Endodermal cell (in vitro differentiated cells): Measurements from ENCODE around the gene GPC6. TPM values are rescaled to one million over a fixed set of nuclear protein-coding genes. Genes with fewer than 3 reads are reported as not detected.
"Not testable (repeated sequence)": the region's sequence is repeated elsewhere in the genome, so short reads cannot be mapped to it uniquely, and the experiment has no call there.

ENCODE experiments used
- DNase-seq: peaks from one replicate; pipeline ENCODE4 v3.0.0-alpha.2; 2017
- H3K27ac ChIP-seq: 2 replicates; pipeline ENCODE4 v1.5.1; 2013; ENCODE audit warnings: mild to moderate bottlenecking, low read depth, low read length, moderate library complexity
- H3K27me3 ChIP-seq: 2 replicates; pipeline ENCODE4 v1.6.1; 2013; ENCODE audit warnings: mild to moderate bottlenecking, low read length, moderate library complexity; ENCODE audit not compliant: insufficient read depth, control insufficient read depth, poor library complexity, severe bottlenecking
- H3K36me3 ChIP-seq: 2 replicates; pipeline ENCODE4 v1.7.0; 2013; ENCODE audit warnings: mild to moderate bottlenecking, low read length, moderate library complexity; ENCODE audit not compliant: control insufficient read depth, insufficient read depth
- H3K4me1 ChIP-seq: one replicate; pipeline ENCODE4 v1.7.0; 2013; ENCODE audit warnings: low read length; ENCODE audit not compliant: control insufficient read depth, insufficient read depth
- H3K4me3 ChIP-seq: 2 replicates; pipeline ENCODE4 v1.5.1; 2013; ENCODE audit warnings: mild to moderate bottlenecking, low read length, moderate library complexity
- H3K9ac ChIP-seq: 2 replicates; pipeline ENCODE4 v1.6.1; 2013; ENCODE audit warnings: mild to moderate bottlenecking, low read length, moderate library complexity; ENCODE audit not compliant: poor library complexity, severe bottlenecking; ENCODE audit errors: extremely low read depth
- H3K9me3 ChIP-seq: 2 replicates; pipeline ENCODE4 v1.6.1; 2013; ENCODE audit warnings: mild to moderate bottlenecking, low read length, moderate library complexity; ENCODE audit not compliant: control insufficient read depth
- H3K27ac Mint-ChIP-seq: 2 replicates; pipeline ENCODE4 v1.8.0; 2020; ENCODE audit warnings: mixed read lengths
- H3K27me3 Mint-ChIP-seq: 2 replicates; pipeline ENCODE4 v1.8.0; 2021; ENCODE audit warnings: mild to moderate bottlenecking, mixed read lengths; ENCODE audit not compliant: insufficient read depth
- H3K36me3 Mint-ChIP-seq: 2 replicates; pipeline ENCODE4 v1.8.0; 2020; ENCODE audit warnings: low read depth, mixed read lengths
- H3K4me1 Mint-ChIP-seq: 2 replicates; pipeline ENCODE4 v1.8.0; 2020; ENCODE audit warnings: mixed read lengths
- H3K4me3 Mint-ChIP-seq: 2 replicates; pipeline ENCODE4 v1.8.0; 2020; ENCODE audit warnings: mild to moderate bottlenecking, moderate library complexity, mixed read lengths
- H3K9me3 Mint-ChIP-seq: 2 replicates; pipeline ENCODE4 v1.8.0; 2020; ENCODE audit warnings: mild to moderate bottlenecking, mixed read lengths
- WGBS, 2 experiments: methylation state at CpG; one replicate each; pipeline versions ENCODE4 v1.1.5 to v1.1.7; 2013; ENCODE audit warnings: missing lambda C conversion rate in 2 of 2, mixed read lengths in 1 of 2; ENCODE audit not compliant: insufficient coverage in 1 of 2, insufficient read length in 1 of 2; 5-methylcytosine and 5-hydroxymethylcytosine counted together
- total RNA-seq, 2 donors: library from RNA; stranded (reverse); fragmentation: NEBNext Ultra II Directional in 1 of 2; extraction: Animal tissue kit (Norgen Biotek cat#: 25700) in 1 of 2; gene quantifications; 2 replicates in 1 of 2; 3 replicates in 1 of 2; pipeline ENCODE4 v1.2.1, GENCODE V29; 2021
- TF ChIP-seq, protein P1 (sequence below): fragments of 200-600 bp; sonication (generic); conservative IDR thresholded peaks from 2 replicates; pipeline ENCODE4 v1.5.0; 2021; ENCODE audit warnings: antibody characterized with exemption, mild to moderate bottlenecking

Gene GPC6
- total RNA-seq, 2 donors from 2014 or later: 69.6 to 80.4 TPM

DNA sequence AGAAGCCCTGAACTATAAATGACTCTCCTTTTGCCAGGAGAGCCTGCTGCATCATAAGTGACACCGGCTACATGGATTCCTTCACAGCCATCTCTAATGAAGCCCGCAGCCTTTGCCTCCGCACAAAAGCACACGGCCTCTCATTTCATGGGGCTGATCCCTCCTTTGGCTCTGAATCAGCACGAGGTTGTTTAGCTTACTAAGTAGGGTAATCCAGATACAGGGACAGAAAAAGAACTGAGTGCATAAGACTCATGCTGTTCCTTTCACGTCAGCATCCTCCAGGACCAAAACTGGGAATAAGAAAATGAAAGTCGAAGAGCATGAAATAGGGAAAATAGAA is 1116.6 kb downstream of the GPC6 start:
- H3K27me3 Mint-ChIP-seq: peaks cover 38% of the 10 kb centered on the region
- Histone ChIP-seq H3K9me3 (no peaks in the 10 kb centered on the region), H3K27ac (no peak overlapping the region), H3K27me3 (no peaks in the 10 kb centered on the region), H3K4me3 (no peak overlapping the region), H3K4me1 (peaks cover 6% of the 10 kb centered on the region), H3K9ac (no peak overlapping the region), H3K36me3 (no peaks in the 10 kb centered on the region)
- no peak overlapping the region for H3K27ac Mint-ChIP-seq
- no peak overlapping the region for H3K4me3 Mint-ChIP-seq
- H3K36me3 Mint-ChIP-seq: peaks cover 6% of the 10 kb centered on the region
- no peak for DNase-seq
- no peaks in the 10 kb centered on the region for H3K9me3 Mint-ChIP-seq
- TF ChIP-seq, protein P1, sequence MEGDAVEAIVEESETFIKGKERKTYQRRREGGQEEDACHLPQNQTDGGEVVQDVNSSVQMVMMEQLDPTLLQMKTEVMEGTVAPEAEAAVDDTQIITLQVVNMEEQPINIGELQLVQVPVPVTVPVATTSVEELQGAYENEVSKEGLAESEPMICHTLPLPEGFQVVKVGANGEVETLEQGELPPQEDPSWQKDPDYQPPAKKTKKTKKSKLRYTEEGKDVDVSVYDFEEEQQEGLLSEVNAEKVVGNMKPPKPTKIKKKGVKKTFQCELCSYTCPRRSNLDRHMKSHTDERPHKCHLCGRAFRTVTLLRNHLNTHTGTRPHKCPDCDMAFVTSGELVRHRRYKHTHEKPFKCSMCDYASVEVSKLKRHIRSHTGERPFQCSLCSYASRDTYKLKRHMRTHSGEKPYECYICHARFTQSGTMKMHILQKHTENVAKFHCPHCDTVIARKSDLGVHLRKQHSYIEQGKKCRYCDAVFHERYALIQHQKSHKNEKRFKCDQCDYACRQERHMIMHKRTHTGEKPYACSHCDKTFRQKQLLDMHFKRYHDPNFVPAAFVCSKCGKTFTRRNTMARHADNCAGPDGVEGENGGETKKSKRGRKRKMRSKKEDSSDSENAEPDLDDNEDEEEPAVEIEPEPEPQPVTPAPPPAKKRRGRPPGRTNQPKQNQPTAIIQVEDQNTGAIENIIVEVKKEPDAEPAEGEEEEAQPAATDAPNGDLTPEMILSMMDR: no peak
- WGBS, 2 experiments: 84 to 90% methylated on average over 7 of the region's 7 CpGs
- H3K4me1 Mint-ChIP-seq: peaks cover 9% of the 10 kb centered on the region

DNA sequence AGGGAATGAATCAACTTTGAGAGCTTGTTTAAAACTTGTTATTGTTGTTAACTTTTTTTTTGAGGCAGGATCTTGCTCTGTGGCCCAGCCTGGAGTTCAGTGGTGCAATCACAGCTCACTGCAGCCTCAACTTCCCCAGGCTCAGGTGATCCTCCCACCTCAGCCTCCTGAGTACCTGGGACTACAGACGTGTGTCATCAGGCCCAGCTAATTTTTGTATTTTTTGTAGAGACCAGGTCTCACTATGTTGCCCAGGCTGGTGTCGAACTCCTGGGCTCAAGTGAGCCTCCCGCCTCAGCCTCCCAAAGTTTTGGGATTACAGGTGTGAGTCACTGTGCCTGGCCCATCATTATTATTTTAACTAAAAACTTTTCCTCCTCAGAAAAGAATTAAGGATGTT is 1117.1 kb downstream of the GPC6 start:
- 85 to 93% methylated on average over 3 of the region's 3 CpGs for WGBS, 2 experiments
- not testable (repeated sequence) for H3K4me3 ChIP-seq, H3K4me1 ChIP-seq, H3K27ac ChIP-seq, H3K9ac ChIP-seq, H3K36me3 Mint-ChIP-seq, H3K27ac Mint-ChIP-seq, DNase-seq, H3K9me3 Mint-ChIP-seq, H3K36me3 ChIP-seq, H3K27me3 ChIP-seq, H3K9me3 ChIP-seq, H3K4me3 Mint-ChIP-seq
- H3K27me3 Mint-ChIP-seq: peaks cover 41% of the 10 kb centered on the region
- H3K4me1 Mint-ChIP-seq: peaks cover 13% of the 10 kb centered on the region

DNA sequence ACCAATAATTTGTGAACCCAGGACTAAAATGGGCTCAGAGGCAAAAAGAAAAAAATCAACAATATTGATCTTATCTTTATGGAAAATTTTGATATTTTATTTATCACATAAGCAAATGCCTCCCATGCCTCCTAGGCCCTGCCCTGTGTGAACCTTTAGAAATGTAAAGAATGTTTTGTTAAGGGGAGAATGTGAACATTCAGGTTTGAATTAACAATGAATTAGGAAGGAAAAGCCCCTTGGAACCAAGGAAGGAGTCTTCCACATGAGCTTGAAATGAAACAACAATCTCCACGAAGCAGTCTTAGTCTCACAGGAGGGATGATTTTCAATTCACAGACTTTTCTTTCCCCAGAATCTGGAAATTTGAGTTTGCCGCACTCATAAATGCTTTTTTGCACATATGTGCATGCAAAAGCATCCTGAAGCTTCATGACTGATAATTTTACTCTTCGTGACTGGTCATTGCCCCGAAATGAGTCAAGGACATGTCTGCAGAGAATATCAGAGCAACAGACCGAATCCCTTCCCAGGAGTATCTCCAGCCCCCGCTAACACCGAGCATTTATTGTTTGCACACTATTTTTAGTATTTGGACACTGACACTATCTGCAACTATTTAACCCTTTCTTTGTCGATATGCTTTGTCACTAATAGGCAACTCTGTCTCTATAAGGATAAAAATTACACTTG is 1117.7 kb downstream of the GPC6 start:
- Mint-ChIP-seq H3K27me3 (peaks cover 47% of the 10 kb centered on the region), H3K27ac (peak overlapping the region; percentile 59), H3K4me1 (peaks cover 13% of the 10 kb centered on the region), H3K4me3 (no peak overlapping the region), H3K9me3 (no peaks in the 10 kb centered on the region), H3K36me3 (peaks cover 7% of the 10 kb centered on the region)
- H3K36me3 ChIP-seq: no peaks in the 10 kb centered on the region
- H3K27ac ChIP-seq: no peak overlapping the region
- DNase-seq: no peak
- no peak overlapping the region for H3K9ac ChIP-seq
- TF ChIP-seq, protein P1: no peak
- no peak overlapping the region for H3K4me3 ChIP-seq
- H3K4me1 ChIP-seq: peaks cover 6% of the 10 kb centered on the region
- H3K9me3 ChIP-seq: no peaks in the 10 kb centered on the region
- WGBS, 2 experiments: 81 to 84% methylated on average over 8 of the region's 8 CpGs
- peaks cover 7% of the 10 kb centered on the region for H3K27me3 ChIP-seq
